Activated naive CD4-positive, alpha-beta T cell treated with anti-CD3 and anti-CD28 coated beads, Interleukin-2, amount 50 U/mL, for 72 hours (primary cell): ENCODE results near the gene PAPPA2. TPM values are rescaled to one million over a fixed set of nuclear protein-coding genes. Genes with fewer than 3 reads are reported as not detected.

ENCODE experiments used
- ATAC-seq, 2 donors: fragments of 150-1000 bp; cut with Tn5 transposase; 2 replicates each; pipeline ENCODE4 v1.10.0; 2021; ENCODE audit warnings: mild to moderate bottlenecking in 2 of 2, moderate library complexity in 2 of 2
- DNase-seq, 2 donors: peaks; one replicate each; pipeline ENCODE4 v3.0.0; 2021 to 2022; ENCODE audit warnings: low spot score in 2 of 2
- H3K27ac Mint-ChIP-seq, 2 donors: one replicate each; pipeline ENCODE4 v1.8.0; 2022; ENCODE audit warnings: mild to moderate bottlenecking in 2 of 2, mixed read lengths in 2 of 2
- H3K36me3 Mint-ChIP-seq, 2 donors: one replicate each; pipeline ENCODE4 v1.8.0; 2022; ENCODE audit warnings: mixed read lengths in 2 of 2
- H3K9me3 Mint-ChIP-seq, 2 donors: one replicate each; pipeline ENCODE4 v1.8.0; 2022; ENCODE audit warnings: mixed read lengths in 2 of 2
- total RNA-seq, 2 donors: library from RNA; stranded (reverse); gene quantifications; one replicate each; pipeline ENCODE4 v1.2.3, GENCODE V29; 2022

Gene PAPPA2
- total RNA-seq, 2 donors from 2014 or later, result 1.3 to 2.1 TPM

DNA sequence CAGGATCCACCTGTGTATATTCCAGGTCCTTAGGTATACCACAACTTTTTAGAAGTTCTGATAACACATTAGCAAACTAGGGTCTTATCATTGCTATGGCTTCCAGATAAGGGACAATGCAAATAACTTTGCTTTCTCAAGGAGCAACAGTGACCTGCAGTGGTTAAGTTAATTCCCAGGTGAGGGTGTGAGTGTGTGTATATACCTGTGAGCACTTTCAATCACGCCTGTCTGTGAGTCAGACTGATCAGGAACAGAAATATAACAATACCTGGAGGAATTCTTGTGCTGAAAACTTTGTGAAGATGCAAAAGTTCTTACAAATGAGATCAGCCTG lies 317.0 kb downstream of the PAPPA2 start:
- H3K27ac Mint-ChIP-seq, result no peak overlapping the region
- no peaks in the 10 kb centered on the region for H3K36me3 Mint-ChIP-seq
- H3K9me3 Mint-ChIP-seq, result peaks cover 0 to 4% of the 10 kb centered on the region in 2 donors
- ATAC-seq (no peak), DNase-seq (no peak)

DNA sequence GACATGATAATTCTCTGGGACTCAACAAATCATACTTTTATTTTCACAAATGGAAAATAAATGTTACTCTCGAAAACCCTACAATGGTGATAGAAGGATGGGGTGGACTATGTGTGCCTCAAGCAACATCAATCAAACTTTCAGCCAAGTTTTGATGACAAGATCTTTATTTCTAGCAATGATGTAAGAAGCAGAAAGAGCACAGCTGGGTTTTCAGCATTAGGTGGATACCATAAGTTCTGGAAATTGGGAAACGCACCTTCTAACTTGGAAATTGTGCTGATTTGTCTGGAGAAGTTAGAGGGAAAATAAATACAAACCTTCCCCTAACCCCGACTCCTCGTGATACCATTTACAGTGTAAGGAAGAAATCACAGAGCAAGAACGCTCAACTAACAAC lies 320.3 kb downstream of the PAPPA2 start:
- H3K27ac Mint-ChIP-seq, result no peak overlapping the region
- no peak for DNase-seq
- no peak for ATAC-seq

DNA sequence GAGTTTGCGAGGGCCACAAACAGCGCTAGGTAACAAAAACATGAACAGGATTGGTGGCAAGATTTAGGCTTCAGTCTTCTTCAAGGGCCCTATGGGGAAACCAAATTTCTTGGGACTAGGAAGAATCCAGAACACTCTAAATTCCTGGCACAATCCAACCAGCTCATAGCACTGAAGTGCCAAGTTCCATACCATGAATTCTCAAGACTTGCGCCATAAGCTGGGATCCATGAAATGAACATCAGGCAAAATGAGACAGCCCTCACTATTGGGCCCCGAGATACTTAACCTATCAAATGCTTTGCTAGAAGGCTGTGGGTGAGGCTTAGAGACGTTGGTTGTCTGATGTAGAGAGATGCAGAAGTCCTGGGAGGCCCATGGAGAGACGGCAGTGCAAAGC lies 322.1 kb downstream of the PAPPA2 start:
- Mint-ChIP-seq H3K9me3 (peaks cover 0 to 4% of the 10 kb centered on the region in 2 donors), H3K27ac (no peak overlapping the region), H3K36me3 (no peaks in the 10 kb centered on the region)
- DNase-seq, result no peak
- no peak for ATAC-seq

More for the DNA sequence above, 320.3 kb downstream of the PAPPA2 start:
- Mint-ChIP-seq H3K9me3 (peaks cover 0 to 4% of the 10 kb centered on the region in 2 donors), H3K36me3 (no peaks in the 10 kb centered on the region)

DNA sequence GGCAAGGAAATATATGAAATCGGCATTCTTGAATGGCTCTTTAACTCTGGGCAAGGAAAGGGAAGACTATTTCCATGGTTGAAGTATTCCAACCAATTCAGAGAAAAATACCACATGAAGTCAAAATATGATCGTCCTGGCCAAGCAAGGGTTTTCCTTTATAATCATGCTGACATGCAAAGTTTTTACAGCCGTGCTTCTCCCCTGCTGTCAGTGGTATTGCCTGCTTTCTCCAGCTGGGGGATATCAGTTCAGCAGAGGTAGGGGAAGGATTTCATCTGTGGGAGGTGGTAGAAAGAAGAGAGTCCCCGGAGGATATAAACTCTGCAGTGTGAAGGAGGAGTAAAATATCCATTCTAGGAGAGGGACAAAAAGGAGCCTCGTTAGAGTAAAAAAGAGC lies 322.8 kb downstream of the PAPPA2 start:
- ATAC-seq, result no peak
- Mint-ChIP-seq H3K9me3 (peaks cover 0 to 2% of the 10 kb centered on the region in 2 donors), H3K27ac (no peak overlapping the region), H3K36me3 (no peaks in the 10 kb centered on the region)
- DNase-seq, result no peak

GRCh38 chr1:176786274-176786673 lies 323.3 kb downstream of the PAPPA2 start:
- no peak for ATAC-seq
- no peak overlapping the region for H3K27ac Mint-ChIP-seq
- DNase-seq, result no peak
- no peaks in the 10 kb centered on the region for H3K9me3 Mint-ChIP-seq
- no peaks in the 10 kb centered on the region for H3K36me3 Mint-ChIP-seq

GRCh38 chr1:176789571-176790090 lies 326.7 kb downstream of the PAPPA2 start:
- Mint-ChIP-seq H3K36me3 (no peaks in the 10 kb centered on the region), H3K27ac (no peak overlapping the region), H3K9me3 (no peaks in the 10 kb centered on the region)
- DNase-seq, result no peak
- no peak for ATAC-seq

DNA sequence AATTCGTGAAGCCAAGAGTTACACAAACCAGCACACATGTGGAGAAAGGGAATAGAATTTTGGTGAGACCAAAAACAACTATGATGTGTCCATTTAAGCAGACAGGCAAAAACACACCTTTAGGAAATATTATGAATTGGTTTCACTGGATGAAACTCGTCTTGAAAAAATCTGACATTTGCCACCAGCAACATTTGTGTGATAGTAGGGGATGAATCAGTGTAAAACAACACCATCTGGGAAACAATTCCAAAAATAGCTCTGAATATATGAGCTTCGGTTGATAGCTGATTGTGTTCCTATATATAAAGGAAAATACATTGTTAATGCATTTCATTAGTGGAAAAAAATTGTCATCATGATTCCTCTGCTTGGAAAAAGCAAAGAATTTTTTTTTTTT lies 327.8 kb downstream of the PAPPA2 start:
- no peaks in the 10 kb centered on the region for H3K36me3 Mint-ChIP-seq
- ATAC-seq, result no peak

DNA sequence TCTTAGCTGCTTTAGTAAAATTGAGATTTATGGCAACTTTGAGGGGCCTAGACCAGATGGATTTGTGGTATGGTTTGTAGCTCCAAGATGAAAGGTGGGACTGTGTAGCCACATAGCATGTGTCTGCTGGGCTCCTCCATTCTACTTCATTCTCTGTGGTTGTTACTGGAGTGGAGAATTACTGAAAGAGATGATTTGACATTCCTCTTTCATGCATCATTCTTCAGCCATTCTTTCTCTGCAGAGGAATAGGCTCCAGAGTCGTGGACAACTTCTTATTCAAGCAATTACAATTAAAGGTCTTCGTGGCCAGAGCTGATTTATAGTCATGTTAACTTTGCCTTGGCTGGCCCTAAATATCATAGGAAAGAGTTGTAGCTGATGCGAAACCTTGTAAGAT lies 328.9 kb downstream of the PAPPA2 start:
- Mint-ChIP-seq H3K27ac (no peak overlapping the region), H3K36me3 (no peaks in the 10 kb centered on the region)
- ATAC-seq, result no peak

More for the DNA sequence above, 327.8 kb downstream of the PAPPA2 start:
- H3K9me3 Mint-ChIP-seq, result no peaks in the 10 kb centered on the region
- H3K27ac Mint-ChIP-seq, result no peak overlapping the region
- no peak for DNase-seq

DNA sequence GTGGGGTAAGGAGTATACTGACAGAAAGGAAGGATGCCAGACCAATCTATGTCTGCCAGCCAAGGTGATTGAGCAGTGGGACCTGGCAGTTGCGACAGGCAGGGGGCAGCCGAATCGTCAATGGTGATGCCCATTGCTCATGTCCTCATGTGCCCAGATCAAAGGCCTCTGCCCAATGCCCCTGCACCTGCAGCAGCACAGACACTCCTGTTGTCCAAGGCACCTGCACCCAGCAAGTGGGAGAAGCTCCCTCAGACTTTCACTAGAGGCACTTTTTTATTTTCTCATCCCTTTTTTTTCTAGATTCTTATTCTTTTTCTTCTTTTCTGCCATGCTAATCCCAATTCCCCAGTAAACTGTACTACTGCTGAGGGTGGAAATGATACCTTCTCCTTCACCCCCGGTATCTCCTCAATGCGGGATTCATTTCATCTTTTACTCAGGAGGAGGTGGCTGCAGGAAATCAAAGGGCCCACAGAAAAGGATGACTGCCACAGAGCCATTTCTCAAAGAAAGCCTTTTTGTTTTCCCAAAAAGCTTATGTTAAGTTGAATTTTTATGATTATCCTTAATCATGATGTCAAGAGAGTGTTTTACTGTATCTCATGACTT lies 332.0 kb downstream of the PAPPA2 start:
- Mint-ChIP-seq H3K27ac (no peak overlapping the region), H3K36me3 (no peaks in the 10 kb centered on the region), H3K9me3 (peaks cover 0 to 3% of the 10 kb centered on the region in 2 donors)
- no peak for ATAC-seq
- no peak for DNase-seq

More for the DNA sequence above, 328.9 kb downstream of the PAPPA2 start:
- H3K9me3 Mint-ChIP-seq, result peaks cover 0 to 3% of the 10 kb centered on the region in 2 donors
- no peak for DNase-seq

DNA sequence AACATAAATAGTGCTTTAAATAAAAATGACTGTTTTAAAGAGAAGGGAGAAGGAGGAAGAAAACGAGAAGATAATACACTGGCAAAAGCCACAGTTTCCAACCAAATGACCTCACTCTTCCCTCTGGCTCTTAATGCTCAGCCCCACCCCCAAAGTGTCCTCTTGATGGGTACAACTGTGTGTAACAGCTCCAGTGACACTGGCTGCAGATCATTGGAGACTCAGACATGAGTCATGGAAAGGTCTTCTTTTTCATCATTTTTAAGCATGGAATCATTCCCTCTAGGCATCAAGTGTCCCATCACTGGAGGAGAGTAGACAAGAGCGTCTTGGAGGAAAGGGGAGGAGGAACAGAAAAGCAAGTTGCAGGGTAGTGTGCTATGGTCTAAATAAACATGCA lies 333.0 kb downstream of the PAPPA2 start:
- no peak for DNase-seq
- Mint-ChIP-seq H3K27ac (no peak overlapping the region), H3K9me3 (peaks cover 0 to 3% of the 10 kb centered on the region in 2 donors), H3K36me3 (no peaks in the 10 kb centered on the region)
- no peak for ATAC-seq

DNA sequence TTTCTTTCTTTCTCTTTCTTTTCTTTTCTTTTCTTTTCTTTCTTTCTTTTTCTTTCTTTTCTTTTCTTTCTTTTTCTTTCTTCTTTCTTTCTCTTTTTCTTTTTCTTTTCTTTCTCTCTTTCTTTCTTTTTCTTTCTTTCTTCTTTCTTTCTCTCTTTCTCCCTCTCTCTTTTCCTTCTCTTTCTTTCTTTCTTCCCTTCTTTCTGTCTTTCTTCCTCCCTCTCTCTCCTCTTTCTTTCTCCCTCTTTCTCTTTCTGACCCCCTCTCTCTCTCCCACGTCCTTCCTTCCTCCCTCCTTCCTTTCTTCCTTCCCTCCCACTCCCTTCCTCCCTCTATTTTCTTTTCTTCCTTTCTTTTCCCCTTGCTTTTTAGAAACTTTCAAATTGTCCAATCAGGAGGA lies 333.6 kb downstream of the PAPPA2 start:
- ATAC-seq (no peak), DNase-seq (no peak)
- no peak overlapping the region for H3K27ac Mint-ChIP-seq
- peaks cover 0 to 3% of the 10 kb centered on the region in 2 donors for H3K9me3 Mint-ChIP-seq
- no peaks in the 10 kb centered on the region for H3K36me3 Mint-ChIP-seq

DNA sequence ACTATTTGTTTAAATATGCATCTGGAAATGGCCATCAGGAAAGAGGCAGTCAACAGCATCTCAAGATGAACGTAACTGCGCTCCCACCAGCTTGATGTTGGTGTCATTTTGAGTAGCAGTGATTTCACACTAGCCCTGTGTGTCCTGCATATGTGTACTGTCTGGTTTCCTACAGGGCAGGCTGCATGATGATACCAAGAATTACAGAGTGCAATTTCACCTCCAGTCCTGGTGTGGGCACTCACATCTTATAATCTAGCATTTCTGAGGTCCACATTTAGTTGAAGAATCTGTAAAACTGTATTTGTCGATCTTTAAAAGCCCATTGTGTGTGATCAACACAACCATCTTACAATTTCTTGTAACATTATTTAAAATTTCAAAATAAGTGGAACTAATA lies 336.4 kb downstream of the PAPPA2 start:
- Mint-ChIP-seq H3K9me3 (peaks cover 0 to 8% of the 10 kb centered on the region in 2 donors), H3K27ac (no peak overlapping the region), H3K36me3 (no peaks in the 10 kb centered on the region)
- no peak for DNase-seq
- no peak for ATAC-seq

DNA sequence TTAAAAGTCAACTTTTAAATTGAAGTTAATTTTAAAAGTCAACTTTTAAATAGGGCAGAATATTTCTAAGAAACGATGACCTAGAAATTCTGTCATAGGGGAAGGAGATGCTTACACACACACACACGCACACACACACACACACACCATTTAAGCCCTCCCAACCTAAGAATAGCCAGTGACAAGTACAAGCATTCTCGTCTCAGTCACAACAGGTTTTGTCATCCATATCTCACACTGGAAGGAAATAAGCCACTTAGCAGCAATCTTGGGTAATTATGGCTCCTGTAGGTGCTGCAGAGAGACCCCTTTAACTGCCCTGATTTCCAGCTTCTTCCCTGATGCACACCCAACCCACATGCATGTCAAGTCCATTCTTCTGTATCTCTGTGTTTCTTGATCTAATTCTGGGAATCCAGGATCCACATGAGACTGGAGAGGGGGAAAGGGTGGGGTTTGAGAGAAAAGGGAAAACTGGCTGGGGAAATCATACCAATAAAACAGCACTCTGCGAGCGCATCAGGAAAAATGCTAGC lies 338.1 kb downstream of the PAPPA2 start:
- DNase-seq, result no peak
- H3K9me3 Mint-ChIP-seq, result peaks cover 0 to 5% of the 10 kb centered on the region in 2 donors
- no peak overlapping the region for H3K27ac Mint-ChIP-seq
- H3K36me3 Mint-ChIP-seq, result no peaks in the 10 kb centered on the region
- no peak for ATAC-seq

GRCh38 chr1:176801514-176802020 lies 338.6 kb downstream of the PAPPA2 start:
- no peaks in the 10 kb centered on the region for H3K36me3 Mint-ChIP-seq
- H3K9me3 Mint-ChIP-seq, result peaks cover 0 to 5% of the 10 kb centered on the region in 2 donors
- ATAC-seq (no peak), DNase-seq (no peak)
- no peak overlapping the region for H3K27ac Mint-ChIP-seq

- ATAC-seq (no peak), DNase-seq (no peak)
- no peak overlapping the region for H3K27ac Mint-ChIP-seq
- H3K36me3 Mint-ChIP-seq, result no peaks in the 10 kb centered on the region
- H3K9me3 Mint-ChIP-seq, result peaks cover 0 to 5% of the 10 kb centered on the region in 2 donors
Observed at GRCh38 chr1:176802316-176802715, 339.3 kb downstream of the PAPPA2 start.

- Mint-ChIP-seq H3K36me3 (no peaks in the 10 kb centered on the region), H3K9me3 (peaks cover 0 to 5% of the 10 kb centered on the region in 2 donors), H3K27ac (no peak overlapping the region)
- no peak for ATAC-seq
- DNase-seq, result no peak
Observed at GRCh38 chr1:176803042-176803441, 340.1 kb downstream of the PAPPA2 start.

GRCh38 chr1:176803596-176803995 lies 340.6 kb downstream of the PAPPA2 start:
- Mint-ChIP-seq H3K27ac (no peak overlapping the region), H3K9me3 (peaks cover 0 to 5% of the 10 kb centered on the region in 2 donors), H3K36me3 (no peaks in the 10 kb centered on the region)
- no peak for ATAC-seq
- no peak for DNase-seq

- Mint-ChIP-seq H3K36me3 (no peaks in the 10 kb centered on the region), H3K9me3 (peaks cover 0 to 4% of the 10 kb centered on the region in 2 donors), H3K27ac (no peak overlapping the region)
- DNase-seq (no peak), ATAC-seq (no peak)
Observed at GRCh38 chr1:176809292-176809691, 346.3 kb downstream of the PAPPA2 start.
